CD8-positive, alpha-beta memory T cell (primary cell): ENCODE measurements around the gene GLI1. TPM values are rescaled to one million over a fixed set of nuclear protein-coding genes. Genes with fewer than 3 reads are reported as not detected.
"Not testable (repeated sequence)": the region's sequence is repeated elsewhere in the genome, so short reads cannot be mapped to it uniquely, and the experiment has no call there.

Experiments
- CTCF ChIA-PET: fragments of 350-600 bp; sonication (Branson Sonifier 250); formaldehyde crosslinking; loops from one replicate; lab custom pipeline; 2021; ENCODE audit warnings: antibody characterized with exemption; lab: Charles Lee
- POLR2A ChIA-PET: fragments of 350-600 bp; sonication (Branson Sonifier 250); formaldehyde crosslinking; loops from one replicate; lab custom pipeline; 2021; ENCODE audit warnings: antibody characterized with exemption; lab: Charles Lee
- DNase-seq, 5 donors: peaks; one replicate each; pipeline versions ENCODE4 v3.0.0 to v3.0.0-alpha.2; 2020 to 2022; ENCODE audit warnings: mixed read lengths in 1 of 5
- H3K27ac ChIP-seq: one replicate; pipeline ENCODE4 v1.7.0; 2013; ENCODE audit warnings: low read depth, mild to moderate bottlenecking, low read length, moderate library complexity
- H3K27me3 ChIP-seq: 2 replicates; pipeline ENCODE4 v1.7.0; 2013; ENCODE audit warnings: low read length, mild to moderate bottlenecking; ENCODE audit not compliant: insufficient read depth, poor library complexity, severe bottlenecking
- H3K36me3 ChIP-seq: 2 replicates; pipeline ENCODE4 v1.7.0; 2013; ENCODE audit warnings: mild to moderate bottlenecking, low read length, moderate library complexity; ENCODE audit not compliant: insufficient read depth
- H3K4me1 ChIP-seq: 2 replicates; pipeline ENCODE4 v1.7.0; 2013; ENCODE audit warnings: mild to moderate bottlenecking, low read length, moderate library complexity; ENCODE audit not compliant: insufficient read depth
- H3K4me3 ChIP-seq: 2 replicates; pipeline ENCODE4 v1.7.0; 2013; ENCODE audit warnings: mild to moderate bottlenecking, low read length
- H3K9me3 ChIP-seq: 2 replicates; pipeline ENCODE4 v1.7.0; 2013; ENCODE audit warnings: mild to moderate bottlenecking, low read length
- H3K27ac Mint-ChIP-seq, 8 donors: one replicate each; pipeline ENCODE4 v1.8.0; 2020 to 2021; ENCODE audit warnings: mixed read lengths in 8 of 8, mild to moderate bottlenecking in 6 of 8, inconsistent platforms in 3 of 8, moderate library complexity in 3 of 8
- H3K27me3 Mint-ChIP-seq, 2 donors: one replicate each; pipeline ENCODE4 v1.8.0; 2020 to 2021; ENCODE audit warnings: mixed read lengths in 2 of 2, mild to moderate bottlenecking in 1 of 2, moderate library complexity in 1 of 2
- H3K36me3 Mint-ChIP-seq, 3 donors: one replicate each; pipeline ENCODE4 v1.8.0; 2020 to 2021; ENCODE audit warnings: mixed read lengths in 3 of 3, inconsistent platforms in 1 of 3, mild to moderate bottlenecking in 1 of 3
- H3K4me1 Mint-ChIP-seq, 3 donors: one replicate each; pipeline ENCODE4 v1.8.0; 2020 to 2021; ENCODE audit warnings: mixed read lengths in 3 of 3, inconsistent platforms in 1 of 3, mild to moderate bottlenecking in 1 of 3
- H3K4me3 Mint-ChIP-seq, 7 donors: one replicate each; pipeline ENCODE4 v1.8.0; 2020 to 2021; ENCODE audit warnings: mixed read lengths in 7 of 7, mild to moderate bottlenecking in 6 of 7, moderate library complexity in 4 of 7, inconsistent platforms in 2 of 7
- H3K9me3 Mint-ChIP-seq, 5 donors: one replicate each; pipeline ENCODE4 v1.8.0; 2020 to 2022; ENCODE audit warnings: mixed read lengths in 5 of 5, mild to moderate bottlenecking in 3 of 5, moderate library complexity in 2 of 5, inconsistent platforms in 1 of 5
- polyA plus RNA-seq: library from polyadenylated mRNA; unstranded; fragments of 300-500 nt; fragmentation: Illumina TruSeq; gene quantifications from one replicate; pipeline ENCODE4 v1.2.3, GENCODE V29; 2021
- total RNA-seq, 2 experiments: library from RNA; stranded (reverse); gene quantifications; one replicate each; pipeline ENCODE4 v1.2.3, GENCODE V29; 2021

Gene GLI1
- total and polyA plus RNA-seq, 3 experiments from 2014 or later = 0.32 to 0.75 (median 0.55) TPM

DNA sequence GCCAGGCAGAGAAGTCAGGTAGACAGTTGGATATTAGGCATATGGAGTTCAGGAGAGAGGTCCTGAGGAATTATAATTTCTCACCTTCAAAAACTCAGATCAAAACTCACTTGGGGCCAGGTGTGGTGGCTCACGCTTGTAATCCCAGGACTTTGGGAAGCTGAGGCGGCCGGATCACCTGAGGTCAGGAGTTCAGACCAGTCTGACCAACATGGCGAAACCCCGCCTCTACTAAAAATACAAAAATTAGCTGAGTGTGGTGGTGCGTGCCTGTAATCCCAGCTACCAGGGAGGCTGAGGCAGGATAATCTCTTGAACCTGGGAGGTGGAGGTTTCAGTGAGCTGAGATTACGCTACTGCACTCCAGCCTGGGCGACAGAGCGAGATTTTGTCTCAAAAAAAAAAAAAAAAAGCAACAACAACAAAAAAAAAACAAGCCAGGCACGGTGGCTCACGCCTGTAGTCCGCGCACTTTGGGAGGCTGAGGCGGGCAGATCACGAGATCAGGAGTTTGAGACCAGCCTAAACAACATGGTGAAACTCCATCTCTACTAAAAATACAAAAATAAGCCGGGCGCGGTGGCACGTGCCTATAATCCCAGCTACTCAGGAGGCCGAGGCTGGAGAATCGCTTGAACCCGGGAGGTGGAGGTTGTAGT lies 42.9 kb downstream of the GLI1 start:
- peaks cover 49% of the 10 kb centered on the region for H3K36me3 ChIP-seq
- H3K4me1 ChIP-seq, H3K4me3 Mint-ChIP-seq, POLR2A ChIA-PET, H3K27ac Mint-ChIP-seq, H3K27me3 ChIP-seq, H3K9me3 Mint-ChIP-seq, H3K9me3 ChIP-seq, H3K4me1 Mint-ChIP-seq, DNase-seq, H3K4me3 ChIP-seq, H3K27me3 Mint-ChIP-seq, H3K27ac ChIP-seq, CTCF ChIA-PET: not testable (repeated sequence)
- H3K36me3 Mint-ChIP-seq = peaks cover 12 to 74% (median 28%) of the 10 kb centered on the region in 3 donors

DNA sequence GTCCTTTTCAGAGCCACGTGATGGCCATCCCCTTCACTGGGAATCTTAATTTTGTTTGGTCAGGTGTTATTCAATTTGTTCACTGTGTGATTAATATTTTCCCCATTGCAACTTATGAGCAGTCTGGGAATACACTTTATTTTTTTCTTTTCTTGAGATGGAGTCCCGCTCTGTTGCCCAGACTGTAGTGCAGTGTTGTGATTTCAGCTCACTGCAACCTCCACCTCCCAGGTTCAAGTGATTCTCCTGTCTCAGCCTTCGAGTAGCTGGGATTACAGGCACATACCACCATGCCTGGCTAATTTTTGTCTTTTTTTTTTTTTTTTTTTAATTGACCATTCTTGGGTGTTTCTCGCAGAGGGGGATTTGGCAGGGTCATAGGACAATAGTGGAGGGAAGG lies 47.0 kb downstream of the GLI1 start:
- H3K27me3 Mint-ChIP-seq, H3K27ac Mint-ChIP-seq, H3K27ac ChIP-seq, H3K4me1 Mint-ChIP-seq, H3K9me3 Mint-ChIP-seq, H3K4me1 ChIP-seq, H3K4me3 ChIP-seq, CTCF ChIA-PET, H3K9me3 ChIP-seq, H3K4me3 Mint-ChIP-seq, DNase-seq, H3K27me3 ChIP-seq, POLR2A ChIA-PET: not testable (repeated sequence)
- peaks cover 0 to 61% (median 16%) of the 10 kb centered on the region in 3 donors for H3K36me3 Mint-ChIP-seq
- H3K36me3 ChIP-seq = peaks cover 25% of the 10 kb centered on the region

DNA sequence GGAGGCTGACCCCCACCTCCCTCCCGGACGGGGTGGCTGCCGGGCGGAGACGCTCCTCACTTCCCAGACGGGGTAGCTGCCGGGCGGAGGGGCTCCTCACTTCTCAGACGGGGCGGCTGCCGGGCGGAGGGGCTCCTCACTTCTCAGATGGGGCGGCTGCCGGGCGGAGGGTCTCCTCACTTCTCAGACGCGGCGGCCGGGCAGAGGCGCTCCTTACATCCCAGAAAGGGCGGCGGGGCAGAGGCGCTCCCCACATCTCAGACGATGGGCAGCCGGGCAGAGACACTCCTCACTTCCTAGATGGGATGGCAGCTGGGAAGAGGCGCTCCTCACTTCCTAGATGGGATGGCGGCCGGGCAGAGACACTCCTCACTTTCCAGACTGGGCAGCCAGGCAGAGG lies 48.2 kb downstream of the GLI1 start:
- H3K4me1 Mint-ChIP-seq, H3K9me3 Mint-ChIP-seq, POLR2A ChIA-PET, H3K27me3 ChIP-seq, CTCF ChIA-PET, H3K4me3 Mint-ChIP-seq, H3K9me3 ChIP-seq, H3K27ac Mint-ChIP-seq, H3K4me3 ChIP-seq, DNase-seq, H3K27me3 Mint-ChIP-seq, H3K4me1 ChIP-seq, H3K27ac ChIP-seq: not testable (repeated sequence)
- H3K36me3 Mint-ChIP-seq = peaks cover 7 to 66% (median 21%) of the 10 kb centered on the region in 3 donors
- H3K36me3 ChIP-seq = peaks cover 35% of the 10 kb centered on the region

DNA sequence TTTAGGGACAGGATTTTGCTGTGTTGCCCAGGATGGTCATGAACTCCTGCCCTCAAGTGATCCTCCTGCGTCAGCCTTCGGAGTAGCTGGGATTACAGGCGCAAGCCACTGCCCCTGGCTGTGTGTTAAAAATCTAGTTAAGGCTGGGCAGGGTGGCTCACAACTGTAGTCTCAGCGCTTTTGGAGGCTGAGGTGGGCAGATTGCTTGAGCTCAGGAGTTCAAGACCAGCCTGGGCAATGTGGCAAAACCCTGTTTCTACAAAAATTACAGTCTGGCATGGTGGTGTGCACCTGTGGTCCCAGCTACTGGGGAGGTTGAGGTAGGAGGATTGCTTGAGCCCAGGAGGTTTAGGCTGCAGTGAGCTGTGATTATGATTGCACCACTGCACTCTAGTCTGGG lies 51.6 kb downstream of the GLI1 start:
- H3K4me1 ChIP-seq = no peaks in the 10 kb centered on the region
- Mint-ChIP-seq H3K27me3 (no peaks in the 10 kb centered on the region), H3K27ac (peak overlapping the region in 1 of 8 donors; percentile 26), H3K36me3 (peaks cover 8 to 68% (median 20%) of the 10 kb centered on the region in 3 donors), H3K9me3 (no peaks in the 10 kb centered on the region), H3K4me1 (peaks cover 0 to 6% (median 0%) of the 10 kb centered on the region in 3 donors), H3K4me3 (no peak overlapping the region)
- CTCF ChIA-PET = interaction anchor here (1.3 kb wide), 1 partner anchor 48 kb away, joined by 3 read pairs; no protein-coding TSS in a partner anchor
- no peak overlapping the region for H3K4me3 ChIP-seq
- DNase-seq = peak in 1 of 5 donors; percentile 25
- no peaks in the 10 kb centered on the region for H3K9me3 ChIP-seq
- H3K27ac ChIP-seq = no peak overlapping the region
- peaks cover 45% of the 10 kb centered on the region for H3K36me3 ChIP-seq
- POLR2A ChIA-PET = interaction anchor here (0.8 kb wide), 1 partner anchor 34 kb away, joined by 7 read pairs; no protein-coding TSS in a partner anchor
- no peaks in the 10 kb centered on the region for H3K27me3 ChIP-seq

DNA sequence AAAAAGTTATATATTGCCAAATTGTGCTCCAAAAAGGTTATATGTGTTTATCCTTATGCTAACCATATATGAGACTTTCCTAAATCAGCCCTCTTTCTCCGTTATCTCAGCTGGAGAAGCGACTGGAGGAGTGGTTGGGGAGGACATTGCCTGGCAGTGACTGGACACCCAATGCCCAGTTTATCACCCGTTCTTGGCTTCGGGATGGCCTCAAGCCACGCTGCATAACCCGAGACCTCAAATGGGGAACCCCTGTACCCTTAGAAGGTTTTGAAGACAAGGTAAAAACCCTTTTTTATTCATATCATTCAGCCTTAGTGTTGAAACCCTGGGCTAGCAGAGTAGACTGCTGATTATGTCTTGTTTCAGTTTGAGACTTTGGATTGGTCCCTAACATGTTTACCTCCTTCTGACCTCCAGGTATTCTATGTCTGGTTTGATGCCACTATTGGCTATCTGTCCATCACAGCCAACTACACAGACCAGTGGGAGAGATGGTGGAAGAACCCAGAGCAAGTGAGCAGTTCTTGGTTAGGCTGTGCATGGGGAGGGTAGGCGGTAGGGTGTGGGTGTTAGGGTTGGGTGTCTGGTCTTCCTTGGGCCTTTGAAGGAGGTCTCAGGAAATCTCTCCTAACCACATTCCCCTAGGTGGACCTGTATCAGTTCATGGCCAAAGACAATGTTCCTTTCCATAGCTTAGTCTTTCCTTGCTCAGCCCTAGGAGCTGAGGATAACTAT lies 52.2 kb downstream of the GLI1 start:
- Histone ChIP-seq H3K27me3 (no peaks in the 10 kb centered on the region), H3K36me3 (peaks cover 47% of the 10 kb centered on the region), H3K4me3 (no peak overlapping the region), H3K27ac (no peak overlapping the region), H3K9me3 (no peaks in the 10 kb centered on the region), H3K4me1 (no peaks in the 10 kb centered on the region)
- POLR2A ChIA-PET = interaction anchor here (0.8 kb wide), 1 partner anchor 35 kb away, joined by 7 read pairs; no protein-coding TSS in a partner anchor
- Mint-ChIP-seq H3K4me3 (no peak overlapping the region), H3K4me1 (peaks cover 0 to 6% (median 0%) of the 10 kb centered on the region in 3 donors), H3K36me3 (peaks cover 8 to 72% (median 21%) of the 10 kb centered on the region in 3 donors), H3K27me3 (no peaks in the 10 kb centered on the region), H3K9me3 (no peaks in the 10 kb centered on the region), H3K27ac (peak overlapping the region in 5 of 8 donors; percentile 31 to 93 (median 64))
- peak in 1 of 5 donors; percentile 18 for DNase-seq
- CTCF ChIA-PET = interaction anchor here (1.3 kb wide), 1 partner anchor 49 kb away, joined by 3 read pairs; no protein-coding TSS in a partner anchor

DNA sequence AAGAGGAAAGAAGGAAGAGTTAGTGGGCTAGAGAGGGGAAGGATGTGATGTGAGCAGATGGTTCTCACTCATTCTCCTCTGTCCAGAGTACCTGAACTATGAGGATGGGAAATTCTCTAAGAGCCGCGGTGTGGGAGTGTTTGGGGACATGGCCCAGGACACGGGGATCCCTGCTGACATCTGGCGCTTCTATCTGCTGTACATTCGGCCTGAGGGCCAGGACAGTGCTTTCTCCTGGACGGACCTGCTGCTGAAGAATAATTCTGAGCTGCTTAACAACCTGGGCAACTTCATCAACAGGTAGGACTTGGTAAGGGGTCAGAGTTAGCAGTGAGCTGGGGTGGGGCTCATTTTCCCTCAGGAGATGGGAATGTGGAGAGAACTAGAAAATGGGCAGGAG lies 53.1 kb downstream of the GLI1 start:
- no peaks in the 10 kb centered on the region for H3K4me1 ChIP-seq
- H3K36me3 Mint-ChIP-seq = peaks cover 8 to 81% (median 21%) of the 10 kb centered on the region in 3 donors
- H3K27me3 Mint-ChIP-seq = no peaks in the 10 kb centered on the region
- no peak overlapping the region for H3K4me3 ChIP-seq
- DNase-seq = no peak
- ChIA-PET POLR2A (no interaction called here), CTCF (no interaction called here)
- peak overlapping the region in 7 of 8 donors; percentile 47 to 93 (median 69) for H3K27ac Mint-ChIP-seq
- H3K4me1 Mint-ChIP-seq = peaks cover 2 to 9% (median 5%) of the 10 kb centered on the region in 3 donors
- H3K27me3 ChIP-seq = no peaks in the 10 kb centered on the region
- H3K27ac ChIP-seq = no peak overlapping the region
- H3K9me3 Mint-ChIP-seq = no peaks in the 10 kb centered on the region
- no peaks in the 10 kb centered on the region for H3K9me3 ChIP-seq
- H3K36me3 ChIP-seq = peaks cover 54% of the 10 kb centered on the region
- H3K4me3 Mint-ChIP-seq = no peak overlapping the region

DNA sequence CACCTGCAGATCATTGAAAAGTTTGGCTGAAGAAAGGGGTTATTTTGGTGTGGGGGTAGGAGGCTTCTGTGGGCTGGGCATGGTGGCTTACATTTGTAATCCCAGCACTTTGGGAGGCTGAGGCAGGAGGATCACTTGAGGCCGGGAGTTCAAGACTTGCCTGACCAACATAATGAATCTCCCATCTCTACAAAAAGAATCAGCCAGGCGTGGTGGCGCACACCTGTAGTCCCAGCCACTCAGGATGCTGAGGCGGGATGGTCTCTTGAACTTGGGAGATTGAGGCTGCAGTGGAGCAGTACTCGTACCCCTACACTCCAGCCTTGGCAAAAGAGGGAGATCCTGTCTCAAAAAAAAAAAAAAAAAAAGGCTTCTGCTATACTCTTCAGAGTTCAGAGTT lies 53.7 kb downstream of the GLI1 start:
- no peak overlapping the region for H3K4me3 ChIP-seq
- H3K27ac ChIP-seq = no peak overlapping the region
- no peaks in the 10 kb centered on the region for H3K9me3 ChIP-seq
- ChIA-PET CTCF (interaction anchor here (1.3 to 1.5 kb wide), 2 partner anchors 54 to 60 kb away, joined by 3 read pairs; partner anchors contain the start of gene GLI1), POLR2A (no interaction called here)
- H3K36me3 Mint-ChIP-seq = peaks cover 8 to 84% (median 21%) of the 10 kb centered on the region in 3 donors
- DNase-seq = no peak
- H3K4me3 Mint-ChIP-seq = no peak overlapping the region
- no peaks in the 10 kb centered on the region for H3K27me3 ChIP-seq
- H3K4me1 Mint-ChIP-seq = peaks cover 5 to 14% (median 9%) of the 10 kb centered on the region in 3 donors
- H3K27ac Mint-ChIP-seq = peak overlapping the region in 4 of 8 donors; percentile 33 to 80 (median 57)
- H3K9me3 Mint-ChIP-seq = no peaks in the 10 kb centered on the region
- H3K27me3 Mint-ChIP-seq = no peaks in the 10 kb centered on the region
- H3K36me3 ChIP-seq = peaks cover 54% of the 10 kb centered on the region
- peaks cover 4% of the 10 kb centered on the region for H3K4me1 ChIP-seq

DNA sequence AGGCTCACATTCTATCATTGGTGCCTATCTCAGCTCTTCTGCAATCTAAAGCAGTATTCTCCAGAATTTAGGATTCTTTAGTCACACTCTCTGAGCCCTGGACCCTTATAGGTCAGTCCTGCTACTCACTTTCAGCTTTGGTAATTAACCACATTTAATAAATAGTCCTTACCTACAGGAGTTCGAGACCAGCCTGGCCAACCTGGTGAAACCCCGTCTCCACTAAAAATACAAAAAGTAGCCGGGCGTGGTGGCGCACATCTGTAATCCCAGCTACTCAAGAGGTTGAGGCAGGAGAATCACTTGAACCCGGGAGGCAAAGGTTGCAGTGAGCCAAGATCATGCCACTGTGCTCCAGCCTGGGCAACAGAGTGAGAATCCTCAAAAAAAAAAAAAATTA lies 54.1 kb downstream of the GLI1 start:
- H3K27me3 ChIP-seq, H3K4me3 Mint-ChIP-seq, DNase-seq, H3K4me3 ChIP-seq, H3K27ac ChIP-seq, POLR2A ChIA-PET, H3K4me1 ChIP-seq, H3K9me3 ChIP-seq, H3K9me3 Mint-ChIP-seq, H3K27me3 Mint-ChIP-seq: not testable (repeated sequence)
- H3K36me3 ChIP-seq = peaks cover 54% of the 10 kb centered on the region
- peaks cover 10 to 18% (median 13%) of the 10 kb centered on the region in 3 donors for H3K4me1 Mint-ChIP-seq
- CTCF ChIA-PET = interaction anchor here (1.3 to 1.5 kb wide), 2 partner anchors 55 to 61 kb away, joined by 3 read pairs; partner anchors contain the start of gene GLI1
- H3K27ac Mint-ChIP-seq = peak overlapping the region in 1 of 8 donors; percentile 58
- peaks cover 8 to 84% (median 23%) of the 10 kb centered on the region in 3 donors for H3K36me3 Mint-ChIP-seq
